HL-60/S4 treated with retinoic acid at 250 ng/mL for 4 days and 3 days (cell line): ENCODE data around the gene TNNT1.
"Not testable (repeated sequence)": the region's sequence is repeated elsewhere in the genome, so short reads cannot be mapped to it uniquely, and the experiment has no call there.

Source experiments
- in situ Hi-C: fragments of 300-500 bp; cut with MboI; formaldehyde crosslinking; loops from 2 replicates; pipeline ENCODE4 v1.7.0; 2022; ENCODE audit warnings: low sequenced_read_pairs

The TNNT1 gene

DNA sequence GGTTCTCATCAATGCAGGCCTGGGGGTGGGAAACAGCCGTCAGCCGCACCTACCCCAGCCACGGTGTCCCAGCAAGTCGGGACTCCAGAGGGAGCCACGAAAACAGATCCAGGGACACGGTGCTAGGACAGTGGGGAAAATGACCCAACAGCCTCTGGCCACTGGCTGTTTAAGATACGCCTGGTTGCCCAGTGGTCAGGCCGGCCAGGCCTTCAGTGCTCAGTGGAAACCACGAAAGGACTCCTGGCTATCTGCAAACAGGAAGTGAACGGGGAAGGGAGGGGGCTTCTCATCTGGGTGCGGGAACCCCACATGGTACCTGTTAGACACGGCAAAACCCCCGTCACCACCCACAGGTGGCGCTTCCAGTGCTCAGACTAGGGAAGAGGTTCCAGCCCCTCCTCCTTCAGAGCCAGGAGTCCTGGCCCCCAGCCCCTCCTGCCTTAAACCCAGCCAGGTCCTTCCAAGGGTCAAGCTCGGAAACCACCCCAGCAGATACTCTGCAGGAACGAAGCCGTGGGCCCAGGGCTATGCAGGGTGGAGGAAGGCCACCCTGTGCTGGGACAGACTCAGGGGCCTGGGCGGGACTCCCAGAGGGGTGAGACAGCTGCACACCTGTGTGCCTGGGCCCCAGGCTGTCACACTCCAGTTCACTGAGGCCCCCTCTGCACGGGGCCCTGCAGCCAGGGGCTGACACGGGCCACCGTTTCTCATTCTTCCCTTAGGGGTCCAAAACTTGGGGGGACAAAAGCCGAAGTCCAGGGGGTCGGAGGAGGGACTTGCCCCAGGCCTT lies 36.0 kb downstream of the TNNT1 start:
- in situ Hi-C loops = no loop called here

DNA sequence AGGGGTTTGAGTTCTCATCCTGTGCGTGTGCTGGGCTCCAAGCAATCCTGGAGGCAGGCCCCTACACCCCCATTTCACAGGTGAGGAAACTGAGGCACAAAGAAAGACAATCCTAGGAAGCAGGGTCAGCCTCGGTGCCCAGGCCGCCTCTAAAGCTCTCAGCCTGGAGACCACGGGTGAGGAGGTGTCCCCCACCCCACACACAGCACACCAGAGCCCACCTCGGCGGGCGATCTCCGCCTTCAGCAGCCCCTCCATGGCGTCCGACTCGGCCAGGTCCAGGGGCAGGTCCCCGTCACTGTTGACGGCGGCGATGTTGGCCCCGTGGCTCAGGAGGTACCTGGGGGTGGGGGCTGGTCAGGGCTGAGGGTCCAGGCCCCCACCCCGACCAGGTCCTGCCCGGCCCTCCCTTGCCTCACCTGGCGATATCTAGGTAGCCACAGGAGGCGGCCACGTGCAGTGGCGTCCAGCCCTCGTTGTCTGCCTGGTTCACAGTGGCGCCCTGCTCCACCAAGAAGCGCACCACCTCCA lies 36.7 kb downstream of the TNNT1 start:
- in situ Hi-C loops = no loop called here

- in situ Hi-C loops = no loop called here
These were observed 37.7 kb downstream of the TNNT1 start for GRCh38 chr19:55111238-55111831.

GRCh38 chr19:55109527-55110291 lies 39.3 kb downstream of the TNNT1 start:
- in situ Hi-C loops = no loop called here

GRCh38 chr19:55107252-55107651 lies 41.8 kb downstream of the TNNT1 start:
- in situ Hi-C loops = not testable (repeated sequence)

- in situ Hi-C loops = no loop called here
These were observed 42.4 kb downstream of the TNNT1 start for GRCh38 chr19:55106591-55106990.

DNA sequence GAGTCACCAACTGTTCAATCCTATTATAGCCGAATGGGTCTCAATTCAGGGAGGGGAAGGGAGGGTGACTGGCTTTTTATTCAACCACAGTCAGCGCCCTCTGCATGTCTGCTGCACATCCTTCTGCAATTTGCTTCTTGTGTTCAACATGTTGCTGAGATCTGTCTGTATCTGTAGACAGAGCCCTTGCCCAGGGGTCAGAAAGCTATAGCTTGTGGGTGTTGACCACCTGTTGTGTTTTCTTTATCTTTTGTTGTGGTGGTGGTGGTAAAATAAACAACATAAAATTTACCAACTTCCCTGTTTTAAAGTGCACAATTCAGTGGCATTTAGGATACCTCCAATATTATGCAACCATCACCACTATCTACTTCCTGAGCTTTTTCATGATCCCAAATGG lies 43.8 kb downstream of the TNNT1 start:
- in situ Hi-C loops = no loop called here

- in situ Hi-C loops = no loop called here
These were observed 45.8 kb downstream of the TNNT1 start for GRCh38 chr19:55103190-55103589.

GRCh38 chr19:55101261-55101660 lies 47.7 kb downstream of the TNNT1 start:
- in situ Hi-C loops = no loop called here

- in situ Hi-C loops = no loop called here
These were observed 49.2 kb downstream of the TNNT1 start for GRCh38 chr19:55099557-55100506.

GRCh38 chr19:55098716-55099556 lies 50.1 kb downstream of the TNNT1 start:
- in situ Hi-C loops = no loop called here

DNA sequence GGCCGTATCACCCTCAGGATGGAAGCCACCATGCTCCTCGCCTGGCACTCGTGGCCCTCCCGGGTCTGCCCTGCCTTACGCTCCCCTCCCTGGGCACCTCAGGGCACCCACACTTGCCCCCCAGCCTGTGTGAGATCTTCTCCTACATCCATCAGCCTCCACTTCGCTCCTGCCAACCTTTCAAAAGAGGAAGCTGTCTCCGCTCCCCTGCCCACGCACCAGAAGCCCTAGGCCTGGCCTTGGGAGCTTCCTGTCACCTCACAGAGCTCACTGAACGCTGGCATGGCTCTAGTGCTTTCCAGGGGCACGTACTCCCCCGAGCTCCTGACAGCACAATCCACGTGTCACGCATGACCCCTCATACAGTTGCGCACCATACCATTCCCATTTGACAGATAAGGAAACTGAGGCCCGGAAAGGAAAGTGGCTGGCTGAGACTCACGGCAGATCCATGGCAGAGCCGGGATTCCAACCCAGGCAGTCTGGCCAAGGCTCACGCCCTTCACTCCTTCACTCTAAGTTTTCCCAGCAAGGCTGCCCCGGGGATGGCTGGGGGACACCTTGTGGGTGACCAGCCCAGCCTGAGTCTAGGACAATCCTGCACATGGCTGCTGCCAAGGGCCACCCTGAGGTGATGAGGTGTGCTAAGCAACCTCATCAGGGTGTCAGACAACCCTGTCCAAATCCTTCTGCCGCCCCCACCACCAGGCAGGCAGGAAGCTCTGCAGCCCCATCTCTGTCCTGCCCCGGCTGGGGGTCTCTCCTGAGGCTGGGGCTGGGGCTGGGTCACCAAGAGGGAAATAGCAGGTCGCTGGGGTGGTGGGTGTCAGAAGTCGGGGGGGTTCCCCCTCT lies 50.9 kb downstream of the TNNT1 start:
- in situ Hi-C loops = no loop called here

DNA sequence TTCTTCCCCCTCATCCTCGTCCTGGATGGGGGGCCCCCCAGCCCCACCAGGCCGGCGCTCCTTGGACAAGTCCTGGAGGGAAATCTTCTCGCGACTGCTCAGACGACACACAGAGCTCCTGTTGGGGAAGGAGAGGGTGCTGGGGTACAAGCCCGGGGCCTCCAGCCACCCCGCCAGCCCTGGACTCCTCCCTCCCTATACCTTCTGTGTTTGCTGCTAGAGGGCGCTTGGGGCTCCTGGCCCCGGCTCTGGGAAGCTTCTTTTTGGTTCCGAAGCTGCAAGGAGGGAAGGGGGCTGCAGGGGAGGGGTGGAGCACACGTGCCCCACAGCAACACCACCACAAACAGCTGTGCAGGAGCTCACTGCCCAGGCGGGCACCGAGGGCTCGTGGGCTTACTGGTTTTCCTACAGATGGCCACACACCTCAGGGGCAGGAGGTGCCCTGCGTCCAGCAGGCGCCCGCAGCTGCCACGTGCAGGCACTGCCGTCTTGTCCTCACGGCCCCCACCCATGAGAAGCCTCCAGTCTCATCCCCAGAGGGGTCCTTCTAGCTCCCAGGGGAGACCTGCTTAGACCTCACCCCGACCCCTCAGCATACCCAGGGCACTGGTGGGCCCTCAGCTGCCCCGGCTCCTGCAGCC lies 52.8 kb downstream of the TNNT1 start:
- in situ Hi-C loops = no loop called here

DNA sequence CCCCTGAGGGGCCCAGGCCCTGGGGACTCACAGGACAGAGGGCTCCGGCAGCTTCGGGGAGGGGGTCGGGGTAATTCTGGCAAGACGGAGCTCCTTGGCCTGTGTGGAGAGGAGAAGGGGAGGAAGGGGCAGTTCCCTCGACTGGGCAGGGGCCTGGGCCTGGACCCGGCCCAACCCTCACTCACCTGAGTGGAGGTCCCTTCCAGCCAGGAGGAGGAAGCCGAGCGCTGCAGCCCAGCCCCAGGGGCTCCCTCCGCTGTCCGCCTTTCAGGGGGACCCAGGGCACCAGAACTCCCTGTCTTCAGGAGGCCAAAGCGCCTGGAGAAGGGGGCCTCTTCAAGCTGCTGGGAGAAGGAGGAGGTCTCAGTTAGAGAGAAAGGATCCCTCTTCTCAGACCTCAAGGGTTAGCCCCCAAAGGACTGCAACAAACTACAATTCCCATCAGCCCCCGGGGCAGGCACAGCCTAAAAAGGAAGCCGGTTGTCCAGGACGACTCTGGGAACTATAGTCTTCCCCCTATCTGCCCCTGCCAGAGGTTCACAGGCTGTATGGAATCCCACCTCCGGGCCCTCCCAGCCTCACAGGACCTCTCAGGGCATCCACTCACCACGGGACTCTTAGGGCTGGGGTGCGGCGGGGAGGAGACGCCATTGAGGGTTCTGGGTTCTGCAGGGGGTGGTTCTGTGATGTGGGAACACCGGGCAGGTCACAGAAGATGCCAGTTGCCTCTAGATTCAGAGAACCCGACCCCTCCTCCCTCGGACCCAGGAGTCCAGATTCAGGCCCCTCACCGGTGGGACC lies 53.5 kb downstream of the TNNT1 start:
- in situ Hi-C loops = no loop called here

- in situ Hi-C loops = no loop called here
These were observed 54.3 kb downstream of the TNNT1 start for GRCh38 chr19:55094456-55095259.

GRCh38 chr19:55092423-55093318 lies 56.3 kb downstream of the TNNT1 start:
- in situ Hi-C loops = no loop called here
